GM21381 (cell line): ENCODE data around the gene DIP2B.
"Not testable (repeated sequence)": the region's sequence is repeated elsewhere in the genome, so short reads cannot be mapped to it uniquely, and the experiment has no call there.

Source experiments
- ATAC-seq: cut with Tn5 transposase; IDR thresholded peaks from one replicate; pipeline ENCODE4 v1.9.1; 2021; ENCODE audit warnings: mild to moderate bottlenecking, moderate library complexity; ENCODE audit not compliant: unreplicated experiment

The DIP2B gene

GRCh38 chr12:50504798-50505674 is at the start of gene DIP2B:
DIP2B (plus strand) TSS chr12:50504985; CDS start chr12:50505141, 156 bp downstream.
- peak; percentile 74 for ATAC-seq

- no peak for ATAC-seq
Observed at GRCh38 chr12:50458606-50459005, 46.2 kb upstream of the DIP2B start.

GRCh38 chr12:50467439-50467838 is 37.3 kb upstream of the DIP2B start:
- ATAC-seq = no peak

- no peak for ATAC-seq
Observed at GRCh38 chr12:50477241-50477832, 27.4 kb upstream of the DIP2B start.

GRCh38 chr12:50482571-50482970 is 22.2 kb upstream of the DIP2B start:
- no peak for ATAC-seq

GRCh38 chr12:50483488-50483887 is 21.3 kb upstream of the DIP2B start:
- ATAC-seq = no peak

- ATAC-seq = no peak
Observed at GRCh38 chr12:50488801-50489200, 16.0 kb upstream of the DIP2B start.

GRCh38 chr12:50498119-50498518 is 6.7 kb upstream of the DIP2B start:
- not testable (repeated sequence) for ATAC-seq

GRCh38 chr12:50505675-50506530 is 1.1 kb downstream of the DIP2B start:
- no peak for ATAC-seq

- ATAC-seq = no peak
Observed at GRCh38 chr12:50506753-50507473, 2.1 kb downstream of the DIP2B start.

GRCh38 chr12:50507474-50507838 is 2.7 kb downstream of the DIP2B start:
- ATAC-seq = no peak

GRCh38 chr12:50507930-50508329 is 3.1 kb downstream of the DIP2B start:
- ATAC-seq = no peak

GRCh38 chr12:50508414-50508813 is 3.6 kb downstream of the DIP2B start:
- ATAC-seq = no peak

- ATAC-seq = no peak
Observed at GRCh38 chr12:50508970-50509663, 4.3 kb downstream of the DIP2B start.

- no peak for ATAC-seq
Observed at GRCh38 chr12:50514526-50515276, 9.9 kb downstream of the DIP2B start.

GRCh38 chr12:50515587-50515986 is 10.8 kb downstream of the DIP2B start:
- no peak for ATAC-seq

- ATAC-seq = peak; percentile 67
Observed at GRCh38 chr12:50517421-50518048, 12.8 kb downstream of the DIP2B start.

GRCh38 chr12:50518090-50518489 is 13.3 kb downstream of the DIP2B start:
- no peak for ATAC-seq

GRCh38 chr12:50519353-50519752 is 14.6 kb downstream of the DIP2B start:
- ATAC-seq = no peak
